ENCODE measurements around the gene MAGI2. TPM values are rescaled to one million over a fixed set of nuclear protein-coding genes. Genes with fewer than 3 reads are reported as not detected.

The MAGI2 gene
- total RNA-seq, 1 experiment from 2014 or later, result 0.22 TPM

DNA sequence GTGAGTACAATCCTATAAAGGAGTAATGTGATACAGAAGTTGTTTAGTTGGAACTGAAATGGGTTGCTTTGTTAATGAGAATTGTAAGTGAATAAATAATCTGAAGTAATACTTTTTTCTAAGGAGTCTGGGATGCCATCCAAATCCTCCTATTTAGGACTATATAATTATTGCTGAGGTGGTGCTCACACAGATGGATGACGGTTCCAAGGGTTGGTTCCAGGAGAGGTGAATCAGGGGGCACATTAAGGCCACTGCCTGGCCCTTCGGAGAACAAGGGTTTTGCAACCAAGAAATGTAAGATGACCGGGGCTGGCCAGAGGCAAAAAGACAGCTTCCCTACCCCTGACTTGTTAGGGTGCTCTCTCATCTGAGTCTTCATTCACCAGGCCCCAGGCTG, 1302.2 kb downstream of the MAGI2 start:
- ChIA-PET CTCF (no interaction called here), RAD21 (ENCODE audit: low non-redundant PET in 1 of 2, low total read pairs in 2 of 2, uncharacterized antibody in 2 of 2, unreplicated experiment in 2 of 2) (no interaction called here)
- ATAC-seq, result no peak

More for the DNA sequence above, 1302.2 kb downstream of the MAGI2 start:
- intact Hi-C loops (cut with micrococcal nuclease), result no loop called here
- DNase-seq (ENCODE audit: low read depth, low spot score), result no peak
- peaks cover 46% of the 10 kb centered on the region for H3K27me3 ChIP-seq (ENCODE audit: insufficient read depth, low read length)
- TF ChIP-seq, protein P1, sequence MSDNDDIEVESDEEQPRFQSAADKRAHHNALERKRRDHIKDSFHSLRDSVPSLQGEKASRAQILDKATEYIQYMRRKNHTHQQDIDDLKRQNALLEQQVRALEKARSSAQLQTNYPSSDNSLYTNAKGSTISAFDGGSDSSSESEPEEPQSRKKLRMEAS (IDR thresholded peaks at IDR 0.05), result no peak
- TF ChIP-seq, protein P2, sequence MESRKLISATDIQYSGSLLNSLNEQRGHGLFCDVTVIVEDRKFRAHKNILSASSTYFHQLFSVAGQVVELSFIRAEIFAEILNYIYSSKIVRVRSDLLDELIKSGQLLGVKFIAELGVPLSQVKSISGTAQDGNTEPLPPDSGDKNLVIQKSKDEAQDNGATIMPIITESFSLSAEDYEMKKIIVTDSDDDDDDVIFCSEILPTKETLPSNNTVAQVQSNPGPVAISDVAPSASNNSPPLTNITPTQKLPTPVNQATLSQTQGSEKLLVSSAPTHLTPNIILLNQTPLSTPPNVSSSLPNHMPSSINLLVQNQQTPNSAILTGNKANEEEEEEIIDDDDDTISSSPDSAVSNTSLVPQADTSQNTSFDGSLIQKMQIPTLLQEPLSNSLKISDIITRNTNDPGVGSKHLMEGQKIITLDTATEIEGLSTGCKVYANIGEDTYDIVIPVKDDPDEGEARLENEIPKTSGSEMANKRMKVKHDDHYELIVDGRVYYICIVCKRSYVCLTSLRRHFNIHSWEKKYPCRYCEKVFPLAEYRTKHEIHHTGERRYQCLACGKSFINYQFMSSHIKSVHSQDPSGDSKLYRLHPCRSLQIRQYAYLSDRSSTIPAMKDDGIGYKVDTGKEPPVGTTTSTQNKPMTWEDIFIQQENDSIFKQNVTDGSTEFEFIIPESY (IDR thresholded peaks at IDR 0.05; ENCODE audit: extremely low read depth, insufficient replicate concordance, low read length), result no peak
- no peak for TF ChIP-seq ZFX (IDR thresholded peaks at IDR 0.05)
- TF ChIP-seq FOSL1 (IDR thresholded peaks at IDR 0.05; ENCODE audit: low read depth), result no peak
- no peak for TF ChIP-seq CEBPB (IDR thresholded peaks at IDR 0.05; ENCODE audit: low read depth)
- TF ChIP-seq POLR2A (IDR thresholded peaks at IDR 0.05; ENCODE audit: borderline replicate concordance, extremely low read depth, insufficient read depth, insufficient read length), result no peak
- no peak for TF ChIP-seq POLR2AphosphoS5 (IDR thresholded peaks at IDR 0.05; ENCODE audit: low read depth, low read length)
- TF ChIP-seq, protein P3, sequence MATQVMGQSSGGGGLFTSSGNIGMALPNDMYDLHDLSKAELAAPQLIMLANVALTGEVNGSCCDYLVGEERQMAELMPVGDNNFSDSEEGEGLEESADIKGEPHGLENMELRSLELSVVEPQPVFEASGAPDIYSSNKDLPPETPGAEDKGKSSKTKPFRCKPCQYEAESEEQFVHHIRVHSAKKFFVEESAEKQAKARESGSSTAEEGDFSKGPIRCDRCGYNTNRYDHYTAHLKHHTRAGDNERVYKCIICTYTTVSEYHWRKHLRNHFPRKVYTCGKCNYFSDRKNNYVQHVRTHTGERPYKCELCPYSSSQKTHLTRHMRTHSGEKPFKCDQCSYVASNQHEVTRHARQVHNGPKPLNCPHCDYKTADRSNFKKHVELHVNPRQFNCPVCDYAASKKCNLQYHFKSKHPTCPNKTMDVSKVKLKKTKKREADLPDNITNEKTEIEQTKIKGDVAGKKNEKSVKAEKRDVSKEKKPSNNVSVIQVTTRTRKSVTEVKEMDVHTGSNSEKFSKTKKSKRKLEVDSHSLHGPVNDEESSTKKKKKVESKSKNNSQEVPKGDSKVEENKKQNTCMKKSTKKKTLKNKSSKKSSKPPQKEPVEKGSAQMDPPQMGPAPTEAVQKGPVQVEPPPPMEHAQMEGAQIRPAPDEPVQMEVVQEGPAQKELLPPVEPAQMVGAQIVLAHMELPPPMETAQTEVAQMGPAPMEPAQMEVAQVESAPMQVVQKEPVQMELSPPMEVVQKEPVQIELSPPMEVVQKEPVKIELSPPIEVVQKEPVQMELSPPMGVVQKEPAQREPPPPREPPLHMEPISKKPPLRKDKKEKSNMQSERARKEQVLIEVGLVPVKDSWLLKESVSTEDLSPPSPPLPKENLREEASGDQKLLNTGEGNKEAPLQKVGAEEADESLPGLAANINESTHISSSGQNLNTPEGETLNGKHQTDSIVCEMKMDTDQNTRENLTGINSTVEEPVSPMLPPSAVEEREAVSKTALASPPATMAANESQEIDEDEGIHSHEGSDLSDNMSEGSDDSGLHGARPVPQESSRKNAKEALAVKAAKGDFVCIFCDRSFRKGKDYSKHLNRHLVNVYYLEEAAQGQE (IDR thresholded peaks at IDR 0.05; ENCODE audit: low read depth), result no peak
- TF ChIP-seq, protein P4, sequence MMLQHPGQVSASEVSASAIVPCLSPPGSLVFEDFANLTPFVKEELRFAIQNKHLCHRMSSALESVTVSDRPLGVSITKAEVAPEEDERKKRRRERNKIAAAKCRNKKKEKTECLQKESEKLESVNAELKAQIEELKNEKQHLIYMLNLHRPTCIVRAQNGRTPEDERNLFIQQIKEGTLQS (IDR thresholded peaks at IDR 0.05), result no peak
- TF ChIP-seq SRF (IDR thresholded peaks at IDR 0.05; ENCODE audit: low read depth), result no peak
- no peak for TF ChIP-seq YY1 (IDR thresholded peaks at IDR 0.05; ENCODE audit: extremely low read depth, insufficient replicate concordance, low read depth, low read length)
- TF ChIP-seq, protein P5, sequence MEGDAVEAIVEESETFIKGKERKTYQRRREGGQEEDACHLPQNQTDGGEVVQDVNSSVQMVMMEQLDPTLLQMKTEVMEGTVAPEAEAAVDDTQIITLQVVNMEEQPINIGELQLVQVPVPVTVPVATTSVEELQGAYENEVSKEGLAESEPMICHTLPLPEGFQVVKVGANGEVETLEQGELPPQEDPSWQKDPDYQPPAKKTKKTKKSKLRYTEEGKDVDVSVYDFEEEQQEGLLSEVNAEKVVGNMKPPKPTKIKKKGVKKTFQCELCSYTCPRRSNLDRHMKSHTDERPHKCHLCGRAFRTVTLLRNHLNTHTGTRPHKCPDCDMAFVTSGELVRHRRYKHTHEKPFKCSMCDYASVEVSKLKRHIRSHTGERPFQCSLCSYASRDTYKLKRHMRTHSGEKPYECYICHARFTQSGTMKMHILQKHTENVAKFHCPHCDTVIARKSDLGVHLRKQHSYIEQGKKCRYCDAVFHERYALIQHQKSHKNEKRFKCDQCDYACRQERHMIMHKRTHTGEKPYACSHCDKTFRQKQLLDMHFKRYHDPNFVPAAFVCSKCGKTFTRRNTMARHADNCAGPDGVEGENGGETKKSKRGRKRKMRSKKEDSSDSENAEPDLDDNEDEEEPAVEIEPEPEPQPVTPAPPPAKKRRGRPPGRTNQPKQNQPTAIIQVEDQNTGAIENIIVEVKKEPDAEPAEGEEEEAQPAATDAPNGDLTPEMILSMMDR (IDR thresholded peaks at IDR 0.05 in 2 of 3, conservative IDR thresholded peaks at IDR 0.05 in 1 of 3; ENCODE audit: borderline replicate concordance in 1 of 3, insufficient read depth in 1 of 3, low read depth in 2 of 3, low read length in 2 of 3), result no peak
- no peak for TF ChIP-seq EZH2 (IDR thresholded peaks at IDR 0.05)
- TF ChIP-seq TCF7L2 (IDR thresholded peaks at IDR 0.05; ENCODE audit: borderline replicate concordance, extremely low read depth, insufficient read depth, insufficient read length), result no peak
- TF ChIP-seq RAD21 (IDR thresholded peaks at IDR 0.05; ENCODE audit: low read depth), result no peak
- no peak for TF ChIP-seq ZNF274 (IDR thresholded peaks at IDR 0.05; ENCODE audit: low read depth, low read length)
- no peaks in the 10 kb centered on the region for H4K20me1 ChIP-seq (ENCODE audit: insufficient read depth)
- H3K4me3 ChIP-seq (replicated peaks in 1 of 2; ENCODE audit: low read depth in 1 of 2, low read length in 2 of 2), result no peak overlapping the region
- no peaks in the 10 kb centered on the region for H3K4me1 ChIP-seq (ENCODE audit: control insufficient read depth in 1 of 2, insufficient read depth in 2 of 2, low read length in 2 of 2)
- H2AFZ ChIP-seq (ENCODE audit: low read depth, low read length, poor library complexity, severe bottlenecking), result no peak overlapping the region
- no peak overlapping the region for H3K27ac ChIP-seq (ENCODE audit: low read depth, low read length)
- no peak overlapping the region for H3K4me2 ChIP-seq (ENCODE audit: low read length)
- H3K9me3 ChIP-seq (ENCODE audit: control insufficient read depth in 1 of 2, insufficient read depth in 1 of 2, low read depth in 1 of 2, low read length in 2 of 2), result no peaks in the 10 kb centered on the region
- no peaks in the 10 kb centered on the region for H3K9me2 ChIP-seq (ENCODE audit: insufficient read depth)
- no TSS peak for BruUV-seq (replicated peaks)
- no peaks in the 10 kb centered on the region for H3K36me3 ChIP-seq (ENCODE audit: control insufficient read depth in 1 of 2, insufficient read depth in 2 of 2, low read length in 2 of 2)
- H3K79me2 ChIP-seq (ENCODE audit: insufficient read depth, low read length), result no peaks in the 10 kb centered on the region
- H3K9ac ChIP-seq (ENCODE audit: low read length), result no peak overlapping the region
- POLR2A ChIA-PET, result no interaction called here
